Measurements from ENCODE around the gene TMBIM4. TPM values are rescaled to one million over a fixed set of nuclear protein-coding genes. Genes with fewer than 3 reads are reported as not detected.

Gene TMBIM4
- total RNA-seq, 1 experiment from 2014 or later = 51.1 TPM

DNA sequence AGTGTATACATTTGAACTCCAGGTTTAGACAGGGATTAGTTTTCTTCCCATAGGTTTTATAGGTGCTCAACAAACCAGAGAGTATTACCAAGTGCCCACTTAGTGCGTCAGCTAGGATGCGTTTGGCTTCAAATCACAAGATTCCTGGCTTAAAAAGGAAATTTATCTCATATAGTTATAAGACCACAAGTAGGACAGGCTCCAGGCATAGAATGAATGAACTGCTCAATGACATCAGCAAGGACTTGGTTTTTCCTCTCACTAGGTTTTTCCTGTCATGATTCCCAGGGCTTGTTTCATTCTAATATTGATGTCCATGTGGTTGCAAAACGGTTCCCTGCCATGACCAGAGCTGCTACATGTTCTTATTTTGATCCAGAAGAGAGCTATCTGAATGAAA is 13.2 kb upstream of the TMBIM4 start (continued):
- TF ChIP-seq, protein P1, sequence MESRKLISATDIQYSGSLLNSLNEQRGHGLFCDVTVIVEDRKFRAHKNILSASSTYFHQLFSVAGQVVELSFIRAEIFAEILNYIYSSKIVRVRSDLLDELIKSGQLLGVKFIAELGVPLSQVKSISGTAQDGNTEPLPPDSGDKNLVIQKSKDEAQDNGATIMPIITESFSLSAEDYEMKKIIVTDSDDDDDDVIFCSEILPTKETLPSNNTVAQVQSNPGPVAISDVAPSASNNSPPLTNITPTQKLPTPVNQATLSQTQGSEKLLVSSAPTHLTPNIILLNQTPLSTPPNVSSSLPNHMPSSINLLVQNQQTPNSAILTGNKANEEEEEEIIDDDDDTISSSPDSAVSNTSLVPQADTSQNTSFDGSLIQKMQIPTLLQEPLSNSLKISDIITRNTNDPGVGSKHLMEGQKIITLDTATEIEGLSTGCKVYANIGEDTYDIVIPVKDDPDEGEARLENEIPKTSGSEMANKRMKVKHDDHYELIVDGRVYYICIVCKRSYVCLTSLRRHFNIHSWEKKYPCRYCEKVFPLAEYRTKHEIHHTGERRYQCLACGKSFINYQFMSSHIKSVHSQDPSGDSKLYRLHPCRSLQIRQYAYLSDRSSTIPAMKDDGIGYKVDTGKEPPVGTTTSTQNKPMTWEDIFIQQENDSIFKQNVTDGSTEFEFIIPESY (IDR thresholded peaks at IDR 0.05; ENCODE audit: extremely low read depth, insufficient replicate concordance, low read length) = no peak
- TF ChIP-seq, protein P2, sequence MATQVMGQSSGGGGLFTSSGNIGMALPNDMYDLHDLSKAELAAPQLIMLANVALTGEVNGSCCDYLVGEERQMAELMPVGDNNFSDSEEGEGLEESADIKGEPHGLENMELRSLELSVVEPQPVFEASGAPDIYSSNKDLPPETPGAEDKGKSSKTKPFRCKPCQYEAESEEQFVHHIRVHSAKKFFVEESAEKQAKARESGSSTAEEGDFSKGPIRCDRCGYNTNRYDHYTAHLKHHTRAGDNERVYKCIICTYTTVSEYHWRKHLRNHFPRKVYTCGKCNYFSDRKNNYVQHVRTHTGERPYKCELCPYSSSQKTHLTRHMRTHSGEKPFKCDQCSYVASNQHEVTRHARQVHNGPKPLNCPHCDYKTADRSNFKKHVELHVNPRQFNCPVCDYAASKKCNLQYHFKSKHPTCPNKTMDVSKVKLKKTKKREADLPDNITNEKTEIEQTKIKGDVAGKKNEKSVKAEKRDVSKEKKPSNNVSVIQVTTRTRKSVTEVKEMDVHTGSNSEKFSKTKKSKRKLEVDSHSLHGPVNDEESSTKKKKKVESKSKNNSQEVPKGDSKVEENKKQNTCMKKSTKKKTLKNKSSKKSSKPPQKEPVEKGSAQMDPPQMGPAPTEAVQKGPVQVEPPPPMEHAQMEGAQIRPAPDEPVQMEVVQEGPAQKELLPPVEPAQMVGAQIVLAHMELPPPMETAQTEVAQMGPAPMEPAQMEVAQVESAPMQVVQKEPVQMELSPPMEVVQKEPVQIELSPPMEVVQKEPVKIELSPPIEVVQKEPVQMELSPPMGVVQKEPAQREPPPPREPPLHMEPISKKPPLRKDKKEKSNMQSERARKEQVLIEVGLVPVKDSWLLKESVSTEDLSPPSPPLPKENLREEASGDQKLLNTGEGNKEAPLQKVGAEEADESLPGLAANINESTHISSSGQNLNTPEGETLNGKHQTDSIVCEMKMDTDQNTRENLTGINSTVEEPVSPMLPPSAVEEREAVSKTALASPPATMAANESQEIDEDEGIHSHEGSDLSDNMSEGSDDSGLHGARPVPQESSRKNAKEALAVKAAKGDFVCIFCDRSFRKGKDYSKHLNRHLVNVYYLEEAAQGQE (IDR thresholded peaks at IDR 0.05; ENCODE audit: low read depth) = no peak
- TF ChIP-seq ZNF274 (IDR thresholded peaks at IDR 0.05; ENCODE audit: low read depth, low read length) (no peak), ELF1 (IDR thresholded peaks at IDR 0.05; ENCODE audit: borderline replicate concordance, low read depth) (no peak), FOSL1 (IDR thresholded peaks at IDR 0.05; ENCODE audit: low read depth) (no peak), EZH2 (IDR thresholded peaks at IDR 0.05) (no peak)

DNA sequence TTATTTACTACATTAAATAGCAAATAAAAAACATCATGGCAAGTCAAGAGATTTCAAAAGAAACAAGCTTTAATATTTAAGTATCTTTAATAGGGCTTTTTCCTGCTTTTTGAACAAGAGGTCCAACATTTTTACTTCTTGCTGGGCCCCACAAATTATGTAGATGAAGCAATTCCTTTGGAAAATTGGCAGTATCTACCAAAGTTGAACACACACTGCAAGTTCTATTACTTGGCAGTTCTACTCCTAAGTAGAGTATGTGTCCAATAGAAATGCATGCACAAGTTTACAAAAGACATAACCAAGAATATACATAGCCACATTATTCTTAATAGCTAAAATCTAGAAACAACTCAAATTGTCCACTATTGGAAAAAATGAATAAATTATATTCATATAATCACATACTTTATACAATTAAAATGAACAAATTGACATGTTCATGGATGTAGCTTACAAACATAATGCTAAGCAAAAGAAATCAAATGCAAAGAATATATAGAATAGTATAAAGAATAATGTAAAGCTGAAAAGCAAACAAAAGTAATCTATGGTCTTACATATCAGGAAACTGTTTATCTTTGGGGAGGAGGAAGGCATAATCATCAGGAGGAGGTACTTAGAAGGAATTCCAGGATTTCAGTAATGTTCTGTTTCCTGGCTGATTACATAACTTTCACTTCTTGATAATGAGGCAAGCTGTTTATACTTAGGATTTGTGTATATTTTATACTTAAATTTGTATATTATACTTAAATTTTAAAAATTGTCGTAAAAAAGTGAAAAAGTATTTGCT is 6.5 kb upstream of the TMBIM4 start:
- no TSS peak for BruUV-seq (replicated peaks)
- RAD21 ChIA-PET (ENCODE audit: low non-redundant PET in 1 of 2, low total read pairs in 2 of 2, uncharacterized antibody in 2 of 2, unreplicated experiment in 2 of 2) = no interaction called here
- H3K79me2 ChIP-seq (ENCODE audit: insufficient read depth, low read length) = no peaks in the 10 kb centered on the region
- H3K4me2 ChIP-seq (ENCODE audit: low read length) = no peak overlapping the region
- H3K4me3 ChIP-seq (replicated peaks in 1 of 2; ENCODE audit: low read depth in 1 of 2, low read length in 2 of 2) = no peak overlapping the region
- no peaks in the 10 kb centered on the region for H3K4me1 ChIP-seq (ENCODE audit: control insufficient read depth in 1 of 2, insufficient read depth in 2 of 2, low read length in 2 of 2)
- H3K27me3 ChIP-seq (ENCODE audit: insufficient read depth, low read length) = no peaks in the 10 kb centered on the region; the same call in 1 of the 2 replicates
- TF ChIP-seq FOSL1 (IDR thresholded peaks at IDR 0.05; ENCODE audit: low read depth) (no peak), ZFX (IDR thresholded peaks at IDR 0.05) (no peak), POLR2A (IDR thresholded peaks at IDR 0.05; ENCODE audit: borderline replicate concordance, extremely low read depth, insufficient read depth, insufficient read length) (no peak), POLR2AphosphoS5 (IDR thresholded peaks at IDR 0.05; ENCODE audit: low read depth, low read length) (no peak), EZH2phosphoT487 (IDR thresholded peaks at IDR 0.05; ENCODE audit: borderline replicate concordance) (no peak), EZH2 (IDR thresholded peaks at IDR 0.05) (no peak), SP1 (IDR thresholded peaks at IDR 0.05; ENCODE audit: low read depth) (no peak), YY1 (IDR thresholded peaks at IDR 0.05; ENCODE audit: extremely low read depth, insufficient replicate concordance, low read depth, low read length) (no peak)
- TF ChIP-seq, protein P3, sequence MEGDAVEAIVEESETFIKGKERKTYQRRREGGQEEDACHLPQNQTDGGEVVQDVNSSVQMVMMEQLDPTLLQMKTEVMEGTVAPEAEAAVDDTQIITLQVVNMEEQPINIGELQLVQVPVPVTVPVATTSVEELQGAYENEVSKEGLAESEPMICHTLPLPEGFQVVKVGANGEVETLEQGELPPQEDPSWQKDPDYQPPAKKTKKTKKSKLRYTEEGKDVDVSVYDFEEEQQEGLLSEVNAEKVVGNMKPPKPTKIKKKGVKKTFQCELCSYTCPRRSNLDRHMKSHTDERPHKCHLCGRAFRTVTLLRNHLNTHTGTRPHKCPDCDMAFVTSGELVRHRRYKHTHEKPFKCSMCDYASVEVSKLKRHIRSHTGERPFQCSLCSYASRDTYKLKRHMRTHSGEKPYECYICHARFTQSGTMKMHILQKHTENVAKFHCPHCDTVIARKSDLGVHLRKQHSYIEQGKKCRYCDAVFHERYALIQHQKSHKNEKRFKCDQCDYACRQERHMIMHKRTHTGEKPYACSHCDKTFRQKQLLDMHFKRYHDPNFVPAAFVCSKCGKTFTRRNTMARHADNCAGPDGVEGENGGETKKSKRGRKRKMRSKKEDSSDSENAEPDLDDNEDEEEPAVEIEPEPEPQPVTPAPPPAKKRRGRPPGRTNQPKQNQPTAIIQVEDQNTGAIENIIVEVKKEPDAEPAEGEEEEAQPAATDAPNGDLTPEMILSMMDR (IDR thresholded peaks at IDR 0.05 in 2 of 3, conservative IDR thresholded peaks at IDR 0.05 in 1 of 3; ENCODE audit: borderline replicate concordance in 1 of 3, insufficient read depth in 1 of 3, low read depth in 2 of 3, low read length in 2 of 3) = no peak
- CTCF ChIA-PET = interaction anchor here (0.6 to 1.2 kb wide), 2 partner anchors 31 to 94 kb away, joined by 3 to 4 read pairs; no protein-coding TSS in a partner anchor
- H3K9me3 ChIP-seq (ENCODE audit: control insufficient read depth in 1 of 2, insufficient read depth in 1 of 2, low read depth in 1 of 2, low read length in 2 of 2) = no peaks in the 10 kb centered on the region
- no peak overlapping the region for H2AFZ ChIP-seq (ENCODE audit: low read depth, low read length, poor library complexity, severe bottlenecking)
- H3K27ac ChIP-seq (ENCODE audit: low read depth, low read length) = no peak overlapping the region
- no peaks in the 10 kb centered on the region for H3K9me2 ChIP-seq (ENCODE audit: insufficient read depth)
- ATAC-seq = no peak
- no peak overlapping the region for H3K9ac ChIP-seq (ENCODE audit: low read length)
- POLR2A ChIA-PET = interaction anchor here (0.9 kb wide), 1 partner anchor 15 kb away, joined by 3 read pairs; no protein-coding TSS in a partner anchor
- no peak for DNase-seq (ENCODE audit: low read depth, low spot score)
- H4K20me1 ChIP-seq (ENCODE audit: insufficient read depth) = no peaks in the 10 kb centered on the region
- intact Hi-C loops (cut with micrococcal nuclease) = no loop called here
- H3K36me3 ChIP-seq (ENCODE audit: control insufficient read depth in 1 of 2, insufficient read depth in 2 of 2, low read length in 2 of 2) = no peaks in the 10 kb centered on the region
